Mesodermal cell (in vitro differentiated cells): ENCODE data around the gene MIX23. TPM values are rescaled to one million over a fixed set of nuclear protein-coding genes. Genes with fewer than 3 reads are reported as not detected.

Experiments used
- H3K27ac ChIP-seq: 2 replicates; pipeline ENCODE4 v1.7.0; 2013; ENCODE audit warnings: mild to moderate bottlenecking, low read depth, low read length, moderate library complexity; ENCODE audit not compliant: severe bottlenecking
- H3K36me3 ChIP-seq: 2 replicates; pipeline ENCODE4 v1.7.1; 2013; ENCODE audit warnings: mild to moderate bottlenecking, low read length, moderate library complexity; ENCODE audit not compliant: control insufficient read depth, insufficient read depth
- H3K4me1 ChIP-seq: one replicate; pipeline ENCODE4 v1.7.1; 2013; ENCODE audit warnings: mild to moderate bottlenecking, low read length; ENCODE audit not compliant: insufficient read depth, control insufficient read depth, poor library complexity, severe bottlenecking
- H3K4me3 ChIP-seq: 2 replicates; pipeline ENCODE4 v1.7.0; 2013; ENCODE audit warnings: low read length, control low read depth, mild to moderate bottlenecking; ENCODE audit not compliant: insufficient read depth, poor library complexity, severe bottlenecking; ENCODE audit errors: extremely low read depth
- H3K9me3 ChIP-seq: 2 replicates; pipeline ENCODE4 v1.7.1; 2013; ENCODE audit warnings: mild to moderate bottlenecking, low read length, moderate library complexity; ENCODE audit not compliant: control insufficient read depth
- WGBS, 2 experiments: methylation state at CpG; one replicate each; pipeline ENCODE4 v1.1.5; 2013; ENCODE audit warnings: missing lambda C conversion rate in 2 of 2; ENCODE audit not compliant: insufficient coverage in 2 of 2; 5-methylcytosine and 5-hydroxymethylcytosine counted together
- polyA plus RNA-seq, 2 experiments: library from polyadenylated mRNA; stranded (reverse); fragments of 50-300 nt; gene quantifications; one replicate each; pipeline ENCODE4 v1.2.3, GENCODE V29; 2013

MIX23 gene
- 48.4 TPM for polyA plus RNA-seq (2013, experiment 1 of 2)
- 47.1 TPM for polyA plus RNA-seq (2013, experiment 2 of 2)

GRCh38 chr3:122382888-122383666 is at the start of gene MIX23:
TSS of gene MIX23 (minus strand) at chr3:122383231. CDS start at chr3:122383224, 7 bp downstream.
- peak within 1 kb of the TSS; percentile 74 for H3K4me3 ChIP-seq
- H3K27ac ChIP-seq = peak within 1 kb of the TSS; percentile 72
- peaks cover 6% of the 10 kb centered on the region for H3K4me1 ChIP-seq
- H3K36me3 ChIP-seq = peaks cover 10% of the 10 kb centered on the region
- no peaks in the 10 kb centered on the region for H3K9me3 ChIP-seq
- WGBS, 2 experiments = 1 to 3% methylated on average over 19 to 21 of the region's 31 CpGs

- Histone ChIP-seq H3K36me3 (peaks cover 88% of the 10 kb centered on the region), H3K4me1 (no peaks in the 10 kb centered on the region), H3K27ac (no peak overlapping the region), H3K9me3 (no peaks in the 10 kb centered on the region), H3K4me3 (no peak overlapping the region)
- WGBS, 2 experiments = no CpG with 5 or more reads among the region's 2 CpGs
Measured at GRCh38 chr3:122430371-122430770, 47.3 kb upstream of the MIX23 start.

GRCh38 chr3:122427857-122428471 is 44.9 kb upstream of the MIX23 start:
- Histone ChIP-seq H3K4me3 (no peak overlapping the region), H3K36me3 (peaks cover 85% of the 10 kb centered on the region), H3K4me1 (no peaks in the 10 kb centered on the region), H3K27ac (no peak overlapping the region), H3K9me3 (no peaks in the 10 kb centered on the region)
- WGBS, 2 experiments = no CpG with 5 or more reads among the region's 2 CpGs

- H3K36me3 ChIP-seq = peaks cover 46% of the 10 kb centered on the region
- H3K4me3 ChIP-seq = no peak overlapping the region
- H3K27ac ChIP-seq = no peak overlapping the region
- 83 to 100% methylated on average over 1 of the region's 2 CpGs for WGBS, 2 experiments
- H3K9me3 ChIP-seq = no peaks in the 10 kb centered on the region
- no peaks in the 10 kb centered on the region for H3K4me1 ChIP-seq
Measured at GRCh38 chr3:122421836-122422235, 38.8 kb upstream of the MIX23 start.

GRCh38 chr3:122421101-122421500 is 38.1 kb upstream of the MIX23 start:
- WGBS, 2 experiments = 100% methylated on average over 1 of the region's 4 CpGs
- Histone ChIP-seq H3K4me3 (no peak overlapping the region), H3K27ac (no peak overlapping the region), H3K4me1 (no peaks in the 10 kb centered on the region), H3K9me3 (no peaks in the 10 kb centered on the region), H3K36me3 (peaks cover 39% of the 10 kb centered on the region)

GRCh38 chr3:122416966-122417365 is 33.9 kb upstream of the MIX23 start:
- peaks cover 3% of the 10 kb centered on the region for H3K36me3 ChIP-seq
- peak overlapping the region; percentile 95 for H3K4me3 ChIP-seq
- no peaks in the 10 kb centered on the region for H3K9me3 ChIP-seq
- H3K4me1 ChIP-seq = no peaks in the 10 kb centered on the region
- H3K27ac ChIP-seq = no peak overlapping the region
- WGBS, 2 experiments = 68 to 72% methylated on average over 9 to 13 of the region's 14 CpGs

- Histone ChIP-seq H3K27ac (peak within 1 kb of the TSS; percentile 89), H3K9me3 (no peaks in the 10 kb centered on the region), H3K4me3 (peak within 1 kb of the TSS; percentile 95), H3K4me1 (no peaks in the 10 kb centered on the region), H3K36me3 (no peaks in the 10 kb centered on the region)
- 0% methylated on average over 38 to 43 of the region's 48 CpGs for WGBS, 2 experiments
Measured at GRCh38 chr3:122415762-122416654, 33.0 kb upstream of the MIX23 start, which contains the start of gene WDR5B. TSS of gene WDR5B (minus strand) at chr3:122416062. CDS start at chr3:122415528, 534 bp downstream.

- peak overlapping the region; percentile 55 for H3K27ac ChIP-seq
- H3K9me3 ChIP-seq = no peaks in the 10 kb centered on the region
- 28 to 29% methylated on average over 10 of the region's 10 CpGs for WGBS, 2 experiments
- peak overlapping the region; percentile 95 for H3K4me3 ChIP-seq
- no peaks in the 10 kb centered on the region for H3K36me3 ChIP-seq
- H3K4me1 ChIP-seq = no peaks in the 10 kb centered on the region
Measured at GRCh38 chr3:122415104-122415744, 32.2 kb upstream of the MIX23 start.

GRCh38 chr3:122414391-122414790 is 31.4 kb upstream of the MIX23 start:
- no peaks in the 10 kb centered on the region for H3K9me3 ChIP-seq
- WGBS, 2 experiments = 94 to 100% methylated on average over 1 to 3 of the region's 3 CpGs
- no peak overlapping the region for H3K4me3 ChIP-seq
- no peak overlapping the region for H3K27ac ChIP-seq
- H3K36me3 ChIP-seq = no peaks in the 10 kb centered on the region
- H3K4me1 ChIP-seq = no peaks in the 10 kb centered on the region

GRCh38 chr3:122410639-122411038 is 27.6 kb upstream of the MIX23 start:
- no peaks in the 10 kb centered on the region for H3K9me3 ChIP-seq
- H3K4me1 ChIP-seq = no peaks in the 10 kb centered on the region
- no peak overlapping the region for H3K27ac ChIP-seq
- WGBS, 2 experiments = 95 to 100% methylated on average over 3 to 5 of the region's 6 CpGs
- H3K36me3 ChIP-seq = peaks cover 6% of the 10 kb centered on the region
- no peak overlapping the region for H3K4me3 ChIP-seq
